Stimulated activated CD8-positive, alpha-beta memory T cell treated with anti-CD3 and anti-CD28 coated beads, Interleukin-15, amount 100 ng/mL, for 24 hours (primary cell): ENCODE measurements around the gene RCL1.
"Not testable (repeated sequence)": the region's sequence is repeated elsewhere in the genome, so short reads cannot be mapped to it uniquely, and the experiment has no call there.

ENCODE experiments used
- DNase-seq: peaks from one replicate; pipeline ENCODE4 v3.0.0-alpha.2; 2020; ENCODE audit warnings: low read depth

The RCL1 gene

GRCh38 chr9:4792572-4793458, at the start of gene RCL1:
RCL1 (plus strand) TSS chr9:4792944; CDS start chr9:4793092, 148 bp downstream.
- DNase-seq: peak; percentile 93

GRCh38 chr9:4743131-4743875, 49.4 kb upstream of the RCL1 start:
- no peak for DNase-seq

GRCh38 chr9:4746278-4747030, 46.3 kb upstream of the RCL1 start:
- no peak for DNase-seq

GRCh38 chr9:4748612-4749011, 44.1 kb upstream of the RCL1 start:
- DNase-seq: no peak

- DNase-seq: no peak
These were observed 42.6 kb upstream of the RCL1 start for GRCh38 chr9:4750023-4750673.

- DNase-seq: not testable (repeated sequence)
These were observed 38.2 kb upstream of the RCL1 start for GRCh38 chr9:4754530-4754929.

GRCh38 chr9:4755026-4755609, 37.6 kb upstream of the RCL1 start:
- no peak for DNase-seq

- no peak for DNase-seq
These were observed 36.3 kb upstream of the RCL1 start for GRCh38 chr9:4756420-4756819.

GRCh38 chr9:4760122-4760521, 32.6 kb upstream of the RCL1 start:
- DNase-seq: no peak

- peak; percentile 44 for DNase-seq
These were observed 30.4 kb upstream of the RCL1 start for GRCh38 chr9:4762108-4762885.

- DNase-seq: no peak
These were observed 29.7 kb upstream of the RCL1 start for GRCh38 chr9:4762886-4763541.

GRCh38 chr9:4764033-4764432, 28.7 kb upstream of the RCL1 start:
- DNase-seq: no peak

GRCh38 chr9:4768681-4769080, 24.1 kb upstream of the RCL1 start:
- DNase-seq: no peak

GRCh38 chr9:4769321-4770080, 23.2 kb upstream of the RCL1 start:
- DNase-seq: no peak

- no peak for DNase-seq
These were observed 21.0 kb upstream of the RCL1 start for GRCh38 chr9:4771788-4772187.

- DNase-seq: no peak
These were observed 18.5 kb upstream of the RCL1 start for GRCh38 chr9:4774209-4774608.

- DNase-seq: not testable (repeated sequence)
These were observed 17.8 kb upstream of the RCL1 start for GRCh38 chr9:4774958-4775357.

GRCh38 chr9:4780651-4781050, 12.1 kb upstream of the RCL1 start:
- no peak for DNase-seq

- DNase-seq: no peak
These were observed 11.3 kb upstream of the RCL1 start for GRCh38 chr9:4781408-4781807.
